ENCODE measurements around the gene ADGRD1. TPM values are rescaled to one million over a fixed set of nuclear protein-coding genes. Genes with fewer than 3 reads are reported as not detected.
"Not testable (repeated sequence)": the region's sequence is repeated elsewhere in the genome, so short reads cannot be mapped to it uniquely, and the experiment has no call there.

Gene ADGRD1
- total RNA-seq, 1 donor from 2014 or later = 0.98 TPM

- no peak overlapping the region for H3K27ac Mint-ChIP-seq (ENCODE audit: unreplicated experiment)
- DNase-seq (ENCODE audit: low read depth, low spot score) = no peak
- no peaks in the 10 kb centered on the region for H3K27me3 Mint-ChIP-seq (ENCODE audit: low read depth)
- peaks cover 4% of the 10 kb centered on the region for H3K4me1 Mint-ChIP-seq
- H3K9me3 Mint-ChIP-seq = no peaks in the 10 kb centered on the region
- no peaks in the 10 kb centered on the region for H3K36me3 Mint-ChIP-seq (ENCODE audit: low read depth)
- no peak for TF ChIP-seq CTCF (conservative IDR thresholded peaks at IDR 0.05)
- H3K4me3 Mint-ChIP-seq = no peak overlapping the region
Measured at GRCh38 chr12:130992448-130992847, 38.7 kb downstream of the ADGRD1 start.

GRCh38 chr12:130992979-130993538 lies 39.4 kb downstream of the ADGRD1 start:
- no peaks in the 10 kb centered on the region for H3K36me3 Mint-ChIP-seq (ENCODE audit: low read depth)

GRCh38 chr12:130993759-130994670 lies 40.3 kb downstream of the ADGRD1 start:
- H3K27ac Mint-ChIP-seq (ENCODE audit: unreplicated experiment) = peak overlapping the region; percentile 71
- H3K4me1 Mint-ChIP-seq = peaks cover 5% of the 10 kb centered on the region
- no peaks in the 10 kb centered on the region for H3K27me3 Mint-ChIP-seq (ENCODE audit: low read depth)
- H3K9me3 Mint-ChIP-seq = peaks cover 1% of the 10 kb centered on the region
- H3K36me3 Mint-ChIP-seq (ENCODE audit: low read depth) = peaks cover 1% of the 10 kb centered on the region
- TF ChIP-seq CTCF (conservative IDR thresholded peaks at IDR 0.05) = no peak
- H3K4me3 Mint-ChIP-seq = no peak overlapping the region
- DNase-seq (ENCODE audit: low read depth, low spot score) = no peak

More at GRCh38 chr12:130992979-130993538, 39.4 kb downstream of the ADGRD1 start:
- no peaks in the 10 kb centered on the region for H3K9me3 Mint-ChIP-seq
- H3K4me3 Mint-ChIP-seq = no peak overlapping the region
- no peak for DNase-seq (ENCODE audit: low read depth, low spot score)
- peaks cover 4% of the 10 kb centered on the region for H3K4me1 Mint-ChIP-seq
- TF ChIP-seq CTCF (conservative IDR thresholded peaks at IDR 0.05) = no peak
- no peak overlapping the region for H3K27ac Mint-ChIP-seq (ENCODE audit: unreplicated experiment)
- H3K27me3 Mint-ChIP-seq (ENCODE audit: low read depth) = no peaks in the 10 kb centered on the region

GRCh38 chr12:130994821-130995375 lies 41.2 kb downstream of the ADGRD1 start:
- no peak for TF ChIP-seq CTCF (conservative IDR thresholded peaks at IDR 0.05)
- H3K9me3 Mint-ChIP-seq = peaks cover 6% of the 10 kb centered on the region

GRCh38 chr12:130995386-130995969 lies 41.8 kb downstream of the ADGRD1 start:
- H3K4me3 Mint-ChIP-seq; H3K27ac Mint-ChIP-seq (ENCODE audit: unreplicated experiment); H3K27me3 Mint-ChIP-seq (ENCODE audit: low read depth); H3K4me1 Mint-ChIP-seq; H3K9me3 Mint-ChIP-seq; H3K36me3 Mint-ChIP-seq (ENCODE audit: low read depth); DNase-seq (ENCODE audit: low read depth, low spot score): not testable (repeated sequence)

More at GRCh38 chr12:130994821-130995375, 41.2 kb downstream of the ADGRD1 start:
- Mint-ChIP-seq H3K27ac (ENCODE audit: unreplicated experiment) (peak overlapping the region; percentile 58), H3K27me3 (ENCODE audit: low read depth) (no peaks in the 10 kb centered on the region), H3K36me3 (ENCODE audit: low read depth) (peaks cover 6% of the 10 kb centered on the region), H3K4me3 (no peak overlapping the region), H3K4me1 (peaks cover 10% of the 10 kb centered on the region)
- no peak for DNase-seq (ENCODE audit: low read depth, low spot score)
